ENCODE data around the gene THEMIS2. TPM values are rescaled to one million over a fixed set of nuclear protein-coding genes. Genes with fewer than 3 reads are reported as not detected.

Gene THEMIS2
- total and polyA plus RNA-seq, 10 of the 15 experiments (the other 5 are each of a cell fraction or from before 2014, with no cell fraction given): 9.1 to 114 (median 38.3) TPM

- ATAC-seq (no peak), DNase-seq (ENCODE audit: low read depth, low spot score) (no peak), FAIRE-seq (no peak)
- no peaks in the 10 kb centered on the region for H3K4me1 ChIP-seq (ENCODE audit: control insufficient read depth, insufficient read depth, low read length)
- RAD21 ChIA-PET (ENCODE audit: unreplicated experiment): no interaction called here
- peaks cover 2% of the 10 kb centered on the region; the same call in 1 of the 2 replicates for H3K79me2 ChIP-seq (ENCODE audit: control insufficient read depth, insufficient read depth, low read length)
- no peak overlapping the region for H2AFZ ChIP-seq (ENCODE audit: control insufficient read depth, low read depth, low read length)
- in situ Hi-C loops (cut with MboI): no loop called here
- WGBS (ENCODE audit: insufficient coverage, insufficient replicate concordance, low lambda C conversion rate, missing lambda C conversion rate): 86% methylated on average over 2 of the region's 2 CpGs
- intact Hi-C loops (cut with micrococcal nuclease; ENCODE audit: unreplicated experiment): no loop called here
- H3K27ac ChIP-seq (ENCODE audit: control insufficient read depth, insufficient read depth): no peak overlapping the region
- TF ChIP-seq RB1 (IDR thresholded peaks at IDR 0.05; ENCODE audit: borderline replicate concordance) (no peak), E2F4 (IDR thresholded peaks at IDR 0.05; ENCODE audit: low read depth, low read length) (no peak), ASH2L (IDR thresholded peaks at IDR 0.05; ENCODE audit: borderline replicate concordance, low read depth) (no peak), PML (IDR thresholded peaks at IDR 0.05; ENCODE audit: low read length) (no peak), PAX5 (IDR thresholded peaks at IDR 0.05; ENCODE audit: borderline replicate concordance, low read depth, low read length) (no peak), EZH2 (IDR thresholded peaks at IDR 0.05; ENCODE audit: borderline replicate concordance, control insufficient read depth, low read depth, low read length) (no peak), POU2F2 (IDR thresholded peaks at IDR 0.05; ENCODE audit: borderline replicate concordance, low read depth, low read length) (no peak), NRF1 (conservative IDR thresholded peaks at IDR 0.05; ENCODE audit: low read depth, low read length) (no peak), DPF2 (IDR thresholded peaks at IDR 0.05) (no peak), ZNF384 (IDR thresholded peaks at IDR 0.05; ENCODE audit: borderline replicate concordance, low read depth, low read length) (no peak), BCL3 (IDR thresholded peaks at IDR 0.05; ENCODE audit: borderline replicate concordance, insufficient read depth, low read depth, low read length, poor library complexity, severe bottlenecking) (no peak), ATF3 (IDR thresholded peaks at IDR 0.05; ENCODE audit: borderline replicate concordance, extremely low read depth, low read depth, low read length) (no peak), SMC3 (IDR thresholded peaks at IDR 0.05; ENCODE audit: borderline replicate concordance, low read length) (no peak), ETV6 (conservative IDR thresholded peaks at IDR 0.05 in 1 of 2, IDR thresholded peaks at IDR 0.05 in 1 of 2; ENCODE audit: borderline replicate concordance in 1 of 2, low read depth in 1 of 2) (no peak), IRF4 (IDR thresholded peaks at IDR 0.05; ENCODE audit: low read depth, low read length) (no peak), ZBTB11 (CRISPR knock-in tag; IDR thresholded peaks at IDR 0.05) (no peak), MEF2A (IDR thresholded peaks at IDR 0.05; ENCODE audit: insufficient read depth, low read depth, low read length) (no peak), CBX5 (IDR thresholded peaks at IDR 0.05; ENCODE audit: low read depth) (no peak)
- POLR2A ChIA-PET: interaction anchor here (0.5 to 0.7 kb wide), 2 partner anchors 28 to 147 kb away, joined by 3 read pairs; partner anchors contain the start of gene SMPDL3B
- CTCF ChIA-PET: interaction anchor here (1.7 kb wide), 1 partner anchor 33 kb away, joined by 5 read pairs; no protein-coding TSS in a partner anchor
- no peaks in the 10 kb centered on the region for H3K9me3 ChIP-seq (replicated peaks; ENCODE audit: control insufficient read depth, insufficient read depth, low read length)
- peaks cover 2 to 21% of the 10 kb centered on the region in 2 experiments for H3K36me3 ChIP-seq (ENCODE audit: control insufficient read depth in 2 of 2, insufficient read depth in 2 of 2, low read length in 1 of 2)
- H3K4me2 ChIP-seq (ENCODE audit: control insufficient read depth, insufficient read depth): no peak overlapping the region
- H3K4me3 ChIP-seq: no peak overlapping the region
- H4K20me1 ChIP-seq (ENCODE audit: control insufficient read depth, insufficient read depth): no peaks in the 10 kb centered on the region
- SMC1A ChIA-PET (ENCODE audit: uncharacterized antibody, unreplicated experiment): interaction anchor here (4.9 kb wide), 1 partner anchor 14 kb away, joined by 28 read pairs; no protein-coding TSS in a partner anchor
- no TSS peak for BruUV-seq (replicated peaks)
- no peaks in the 10 kb centered on the region for H3K27me3 ChIP-seq (replicated peaks in 1 of 2; ENCODE audit: control insufficient read depth in 2 of 2, insufficient read depth in 2 of 2, low read length in 1 of 2)
- H3K9ac ChIP-seq (ENCODE audit: control insufficient read depth, insufficient read depth, low read length): no peak overlapping the region
Observed at GRCh38 chr1:27906759-27907158, 34.4 kb downstream of the THEMIS2 start.

All from GM12878 (cell line).